ENCODE data around the gene FLT4.

Gene FLT4

GRCh38 chr5:180594311-180595045 is 54.9 kb downstream of the FLT4 start:
- no peak for DNase-seq (ENCODE audit: low read depth in 1 of 2, low spot score in 1 of 2)

DNA sequence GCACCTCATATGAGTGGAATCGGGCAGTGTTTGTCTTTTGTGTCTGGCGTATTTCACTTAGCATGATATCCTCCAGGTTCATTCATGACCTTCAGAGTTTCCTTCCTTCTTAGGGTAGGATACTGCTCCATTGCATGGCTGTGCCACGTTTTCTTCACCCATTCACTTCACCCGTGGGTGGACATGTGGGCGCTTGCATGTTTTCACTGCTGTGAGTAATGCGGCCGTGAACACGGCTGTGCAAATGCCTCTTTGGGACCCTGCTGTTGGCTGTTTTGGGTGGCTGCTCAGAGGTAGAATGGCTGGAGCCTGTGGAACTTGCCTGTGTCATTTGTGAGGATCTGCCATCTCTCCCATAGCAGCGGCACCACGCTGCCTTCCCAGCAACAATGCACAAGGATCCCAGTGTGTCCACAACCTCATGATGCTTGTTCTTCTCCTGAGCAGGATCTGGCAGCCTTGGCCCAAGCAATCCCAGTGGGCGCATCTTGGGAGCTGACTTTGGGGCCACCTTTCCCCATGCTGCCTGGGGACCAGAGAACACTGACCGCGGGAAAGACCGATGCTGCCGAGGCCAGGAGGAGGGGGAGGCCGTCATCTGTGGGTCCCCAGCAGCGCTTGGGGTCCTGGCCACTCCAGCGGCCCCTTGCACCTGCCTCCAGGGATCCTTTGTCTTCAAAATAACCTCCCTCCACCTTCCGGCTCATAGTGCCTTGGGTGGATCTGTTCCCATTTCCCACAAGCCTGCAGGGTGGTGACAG is 55.8 kb downstream of the FLT4 start:
- DNase-seq (ENCODE audit: low read depth in 1 of 2, low spot score in 1 of 2): no peak

DNA sequence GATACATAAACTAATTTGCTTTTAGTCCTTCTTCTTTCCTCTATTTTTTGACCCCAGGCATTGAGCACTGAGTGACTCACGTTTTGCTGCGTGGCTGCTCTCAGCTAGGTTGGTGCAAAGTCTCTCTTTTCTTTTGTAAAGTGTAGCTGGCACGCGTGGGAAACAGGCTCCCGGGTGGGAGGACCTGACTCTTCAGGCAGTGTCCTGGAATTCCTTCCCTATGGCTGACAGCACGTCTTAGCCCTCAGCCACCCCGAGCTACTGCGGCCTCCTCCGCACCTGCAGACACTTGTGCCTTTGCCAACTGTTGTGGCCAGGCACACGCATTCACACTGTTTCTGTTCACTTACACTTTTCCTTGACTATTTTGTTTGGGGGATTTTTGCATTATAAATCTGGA is 57.2 kb downstream of the FLT4 start:
- DNase-seq (ENCODE audit: low read depth in 1 of 2, low spot score in 1 of 2): no peak

DNA sequence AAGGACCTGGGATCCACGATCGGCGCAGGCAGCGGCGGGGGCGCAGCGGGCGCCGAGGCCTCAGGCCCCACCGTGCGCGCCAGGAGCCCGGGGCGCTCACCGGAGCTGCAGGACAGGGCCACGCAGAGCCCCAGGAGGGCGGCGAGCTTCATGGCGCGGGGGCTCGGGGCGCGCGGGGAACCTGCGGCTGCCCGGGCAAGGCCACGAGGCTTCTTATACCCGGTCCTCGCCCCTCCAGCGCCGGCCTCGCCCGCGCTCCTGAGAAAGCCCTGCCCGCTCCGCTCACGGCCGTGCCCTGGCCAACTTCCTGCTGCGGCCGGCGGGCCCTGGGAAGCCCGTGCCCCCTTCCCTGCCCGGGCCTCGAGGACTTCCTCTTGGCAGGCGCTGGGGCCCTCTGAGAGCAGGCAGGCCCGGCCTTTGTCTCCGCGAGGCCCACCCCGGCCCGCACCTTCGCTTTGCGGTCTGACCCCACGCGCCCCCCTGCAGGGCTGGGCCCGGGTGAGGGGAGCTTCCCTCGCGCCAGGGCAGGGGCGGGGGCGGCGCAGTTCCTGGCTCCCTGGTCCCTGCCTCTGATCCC is 58.0 kb downstream of the FLT4 start, which contains the start of gene SCGB3A1:
SCGB3A1 (minus strand) TSS at position 189 of the 577 bp plus-strand sequence; CDS start at position 152, 37 bp downstream.
- DNase-seq (ENCODE audit: low read depth in 1 of 2, low spot score in 1 of 2): no peak

GRCh38 chr5:180590543-180591310 is 58.7 kb downstream of the FLT4 start:
- no peak for DNase-seq (ENCODE audit: low read depth in 1 of 2, low spot score in 1 of 2)

- no peak for DNase-seq (ENCODE audit: low read depth in 1 of 2, low spot score in 1 of 2)
Observed at GRCh38 chr5:180589771-180590542, 59.4 kb downstream of the FLT4 start.

GRCh38 chr5:180586870-180587269 is 62.5 kb downstream of the FLT4 start:
- no peak for DNase-seq (ENCODE audit: low read depth in 1 of 2, low spot score in 1 of 2)

GRCh38 chr5:180586204-180586603 is 63.2 kb downstream of the FLT4 start:
- no peak for DNase-seq (ENCODE audit: low read depth in 1 of 2, low spot score in 1 of 2)

DNA sequence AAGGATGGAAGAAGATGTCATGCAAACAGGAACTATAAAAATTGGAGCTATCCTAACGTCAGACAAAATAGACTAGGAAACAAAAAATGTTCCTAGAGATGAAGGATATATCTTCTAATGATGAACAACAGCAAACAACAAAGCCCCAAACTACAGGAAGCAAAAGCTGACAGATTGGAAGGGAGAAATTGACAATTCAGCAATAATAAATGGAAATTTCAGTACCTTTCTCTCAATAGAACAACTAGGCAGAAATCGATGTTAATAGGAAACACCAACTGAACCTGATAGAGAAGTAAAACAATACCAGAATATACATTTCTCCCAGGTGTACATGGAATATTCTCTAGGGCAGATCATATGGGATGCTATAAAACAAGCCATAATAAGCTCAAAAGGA is 65.7 kb downstream of the FLT4 start:
- DNase-seq (ENCODE audit: low read depth in 1 of 2, low spot score in 1 of 2): no peak

DNA sequence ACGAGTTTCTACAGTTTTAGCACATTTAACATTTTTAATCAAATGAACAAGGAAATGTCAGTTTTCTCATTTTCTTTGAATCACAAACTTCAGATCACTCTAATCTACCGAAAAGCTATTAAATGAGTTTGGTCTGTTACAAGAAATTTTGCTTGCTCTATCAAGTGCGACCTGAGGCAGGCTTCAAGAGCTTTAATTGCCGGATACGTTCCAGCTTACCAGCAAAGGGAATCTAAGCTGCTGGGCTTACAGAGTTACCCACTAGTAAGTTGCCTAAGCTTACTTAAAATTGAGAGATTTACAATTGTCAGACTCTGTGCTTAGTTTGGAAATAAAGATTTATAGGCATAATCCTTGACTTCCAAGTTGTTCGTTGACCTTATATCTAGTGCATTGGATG is 68.7 kb downstream of the FLT4 start:
- DNase-seq (ENCODE audit: low read depth in 1 of 2, low spot score in 1 of 2): no peak

DNA sequence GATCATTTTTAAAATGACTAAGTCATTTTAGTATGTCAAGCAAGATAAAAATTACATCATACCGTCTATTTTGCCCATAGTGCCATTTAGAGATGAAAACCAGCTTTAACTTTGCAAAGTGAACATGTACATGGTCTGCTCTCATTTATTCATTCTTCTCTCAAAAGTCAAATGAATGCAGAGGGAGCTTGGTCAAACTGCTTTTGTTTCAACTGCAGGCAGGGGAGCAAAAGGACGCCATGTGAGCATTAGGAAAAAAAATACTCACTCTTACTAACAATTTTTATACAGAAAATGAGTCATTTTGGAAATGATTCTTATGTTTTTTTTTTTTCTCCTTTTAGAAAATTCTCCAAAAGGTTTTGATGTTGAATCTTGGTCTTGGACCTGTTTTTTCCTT is 73.8 kb downstream of the FLT4 start:
- no peak for DNase-seq (ENCODE audit: low read depth in 1 of 2, low spot score in 1 of 2)

DNA sequence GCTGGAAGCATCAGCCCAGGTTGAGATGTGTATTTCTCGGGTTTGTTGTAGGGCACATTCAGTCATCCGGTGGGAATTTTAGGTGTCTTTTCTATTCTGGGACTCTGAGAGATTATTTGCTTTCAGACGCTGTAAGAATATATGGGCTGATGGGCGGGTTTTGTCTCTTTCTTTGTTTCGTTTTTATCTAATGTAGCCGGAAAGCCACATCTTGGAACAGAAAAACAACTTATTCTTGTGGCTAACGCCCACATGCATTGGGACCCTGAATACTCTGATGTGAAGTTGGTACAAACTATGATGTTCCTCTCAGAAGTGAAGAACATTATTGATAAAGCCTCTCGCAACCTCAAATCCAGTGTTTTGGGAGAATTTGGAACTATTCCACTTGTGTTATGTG is 80.5 kb downstream of the FLT4 start:
- no peak for DNase-seq (ENCODE audit: low read depth in 1 of 2, low spot score in 1 of 2)

- no peak for DNase-seq (ENCODE audit: low read depth in 1 of 2, low spot score in 1 of 2)
Observed at GRCh38 chr5:180563994-180564393, 85.4 kb downstream of the FLT4 start.

- DNase-seq (ENCODE audit: low read depth in 1 of 2, low spot score in 1 of 2): no peak
Observed at GRCh38 chr5:180558232-180558631, 91.2 kb downstream of the FLT4 start.

- no peak for DNase-seq (ENCODE audit: low read depth in 1 of 2, low spot score in 1 of 2)
Observed at GRCh38 chr5:180557217-180557809, 92.1 kb downstream of the FLT4 start.

GRCh38 chr5:180555168-180555921 is 94.1 kb downstream of the FLT4 start:
- DNase-seq (ENCODE audit: low read depth in 1 of 2, low spot score in 1 of 2): no peak

- no peak for DNase-seq (ENCODE audit: low read depth in 1 of 2, low spot score in 1 of 2)
Observed at GRCh38 chr5:180553530-180553929, 95.9 kb downstream of the FLT4 start.
